H1 (cell line): Measurements from ENCODE around the gene COMMD1.

ENCODE experiments used
- BACH1 ChIP-seq: IDR thresholded peaks from 2 replicates; pipeline ENCODE4 v1.6.1; 2012; ENCODE audit warnings: low read length, improper control_type of control experiment
- BRCA1 ChIP-seq: IDR thresholded peaks from 2 replicates; pipeline ENCODE4 v1.6.1; 2012; ENCODE audit warnings: low read depth, low read length, improper control_type of control experiment
- CBX8 ChIP-seq: fragments of 300-800, 300-1000 bp; sonication (generic); IDR thresholded peaks from 2 replicates; pipeline ENCODE4 v1.7.1; 2016; ENCODE audit warnings: low read depth, low read length, borderline replicate concordance
- CHD2 ChIP-seq: IDR thresholded peaks from 2 replicates; pipeline ENCODE4 v1.6.1; 2012; ENCODE audit warnings: low read length, improper control_type of control experiment
- EP300 ChIP-seq, 2 experiments: IDR thresholded peaks; 1 replicate in 1 of 2; 2 replicates in 1 of 2; pipeline ENCODE4 v1.6.1; 2011 to 2012; ENCODE audit warnings: low read depth in 2 of 2, low read length in 2 of 2, mild to moderate bottlenecking in 2 of 2, borderline replicate concordance in 1 of 2, inconsistent platforms in 1 of 2, moderate library complexity in 1 of 2
- EZH2 ChIP-seq: fragments of 200-600 bp; sonication (generic); IDR thresholded peaks from 2 replicates; pipeline ENCODE4 v1.7.1; 2012; ENCODE audit warnings: low read depth, mild to moderate bottlenecking, moderate library complexity, low read length, inconsistent platforms; ENCODE audit not compliant: severe bottlenecking
- FOSL1 ChIP-seq: IDR thresholded peaks from 2 replicates; pipeline ENCODE4 v1.6.1; 2011; ENCODE audit warnings: mild to moderate bottlenecking, low read depth, low read length, moderate library complexity; ENCODE audit not compliant: insufficient read depth
- GABPA ChIP-seq: IDR thresholded peaks from 2 replicates; pipeline ENCODE4 v1.6.1; 2011; ENCODE audit warnings: mild to moderate bottlenecking, low read length, moderate library complexity, borderline replicate concordance; ENCODE audit not compliant: insufficient read depth
- POLR2A ChIP-seq, 2 experiments: IDR thresholded peaks; 1 replicate in 1 of 2; 2 replicates in 1 of 2; pipeline ENCODE4 v1.6.1; 2011; ENCODE audit warnings: low read depth in 2 of 2, low read length in 2 of 2, mild to moderate bottlenecking in 2 of 2; ENCODE audit errors: control extremely low read depth in 1 of 2
- POLR2AphosphoS5 ChIP-seq: IDR thresholded peaks from 2 replicates; pipeline ENCODE4 v1.6.1; 2011; ENCODE audit warnings: low read depth, low read length
- RNF2 ChIP-seq: fragments of 200-900, 300-1000 bp; sonication (generic); IDR thresholded peaks from 2 replicates; pipeline ENCODE4 v1.7.1; 2016; ENCODE audit warnings: borderline replicate concordance, low read depth, mild to moderate bottlenecking, antibody characterized with exemption, low read length; ENCODE audit not compliant: poor library complexity, severe bottlenecking; ENCODE audit errors: missing control alignments
- TF ChIP-seq, protein P1 (sequence below), 3 experiments: IDR thresholded peaks; 1 replicate in 2 of 3; 2 replicates in 1 of 3; pipeline versions ENCODE4 v1.5.1 to v1.6.1; 2011; ENCODE audit warnings: low read length in 3 of 3, mild to moderate bottlenecking in 3 of 3, inconsistent platforms in 2 of 3, low read depth in 1 of 3, moderate library complexity in 1 of 3; ENCODE audit not compliant: insufficient read depth in 1 of 3; ENCODE audit errors: control extremely low read depth in 1 of 3
- TF ChIP-seq, protein P2 (sequence below): IDR thresholded peaks from 2 replicates; pipeline ENCODE4 v1.6.1; 2012; ENCODE audit warnings: inconsistent platforms

DNA sequence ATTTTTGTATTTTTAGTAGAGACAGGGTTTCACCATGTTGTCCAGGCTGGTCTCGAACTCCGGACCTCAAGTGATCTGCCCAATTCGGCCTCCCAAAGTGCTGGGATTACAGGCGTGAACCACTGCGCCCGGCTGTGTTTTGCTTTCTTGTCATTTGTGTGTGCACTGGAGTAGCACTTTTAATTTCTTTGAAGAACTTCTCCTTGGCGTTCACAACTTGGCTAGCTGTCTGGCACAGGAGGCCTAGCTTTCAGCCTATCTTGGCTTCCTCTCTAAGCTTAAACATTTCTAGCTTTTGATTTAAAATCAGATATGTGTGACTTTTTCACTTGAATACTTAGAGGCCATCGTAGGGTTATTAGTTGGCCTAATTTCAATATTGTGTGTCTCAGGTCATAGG is 93.0 kb downstream of the COMMD1 start:
- TF ChIP-seq, protein P1, sequence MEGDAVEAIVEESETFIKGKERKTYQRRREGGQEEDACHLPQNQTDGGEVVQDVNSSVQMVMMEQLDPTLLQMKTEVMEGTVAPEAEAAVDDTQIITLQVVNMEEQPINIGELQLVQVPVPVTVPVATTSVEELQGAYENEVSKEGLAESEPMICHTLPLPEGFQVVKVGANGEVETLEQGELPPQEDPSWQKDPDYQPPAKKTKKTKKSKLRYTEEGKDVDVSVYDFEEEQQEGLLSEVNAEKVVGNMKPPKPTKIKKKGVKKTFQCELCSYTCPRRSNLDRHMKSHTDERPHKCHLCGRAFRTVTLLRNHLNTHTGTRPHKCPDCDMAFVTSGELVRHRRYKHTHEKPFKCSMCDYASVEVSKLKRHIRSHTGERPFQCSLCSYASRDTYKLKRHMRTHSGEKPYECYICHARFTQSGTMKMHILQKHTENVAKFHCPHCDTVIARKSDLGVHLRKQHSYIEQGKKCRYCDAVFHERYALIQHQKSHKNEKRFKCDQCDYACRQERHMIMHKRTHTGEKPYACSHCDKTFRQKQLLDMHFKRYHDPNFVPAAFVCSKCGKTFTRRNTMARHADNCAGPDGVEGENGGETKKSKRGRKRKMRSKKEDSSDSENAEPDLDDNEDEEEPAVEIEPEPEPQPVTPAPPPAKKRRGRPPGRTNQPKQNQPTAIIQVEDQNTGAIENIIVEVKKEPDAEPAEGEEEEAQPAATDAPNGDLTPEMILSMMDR (IDR thresholded peaks at IDR 0.05; ENCODE audit: control extremely low read depth in 1 of 3, insufficient read depth in 1 of 3, low read depth in 1 of 3, low read length in 3 of 3) = no peak
- TF ChIP-seq BACH1 (no peak), POLR2A (IDR thresholded peaks at IDR 0.05; ENCODE audit: control extremely low read depth in 1 of 2, low read depth in 2 of 2, low read length in 2 of 2) (no peak), EZH2 (no peak), BRCA1 (no peak), FOSL1 (no peak), CHD2 (no peak), RNF2 (no peak), CBX8 (no peak), GABPA (no peak), EP300 (IDR thresholded peaks at IDR 0.05; ENCODE audit: borderline replicate concordance in 1 of 2, low read depth in 2 of 2, low read length in 2 of 2) (no peak), POLR2AphosphoS5 (no peak)
- TF ChIP-seq, protein P2, sequence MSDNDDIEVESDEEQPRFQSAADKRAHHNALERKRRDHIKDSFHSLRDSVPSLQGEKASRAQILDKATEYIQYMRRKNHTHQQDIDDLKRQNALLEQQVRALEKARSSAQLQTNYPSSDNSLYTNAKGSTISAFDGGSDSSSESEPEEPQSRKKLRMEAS = no peak
